HEK293T (cell line): ENCODE data around the gene ESR1.

ENCODE experiments used
- ELF4 ChIP-seq: fragments of 450-650 bp; IDR thresholded peaks from 2 replicates; pipeline ENCODE4 v1.6.1; 2017; ENCODE audit warnings: antibody characterized with exemption
- FOXM1 ChIP-seq: fragments of 450-650 bp; IDR thresholded peaks from 2 replicates; pipeline ENCODE4 v1.6.1; 2017; ENCODE audit warnings: mild to moderate bottlenecking, borderline replicate concordance
- LEF1 ChIP-seq: fragments of 450-650 bp; IDR thresholded peaks from 2 replicates; pipeline ENCODE4 v1.6.1; 2017; ENCODE audit warnings: mild to moderate bottlenecking, borderline replicate concordance
- SP1 ChIP-seq: fragments of 450-650 bp; IDR thresholded peaks from 2 replicates; pipeline ENCODE4 v1.6.1; 2017
- TARDBP ChIP-seq: fragments of 450-650 bp; IDR thresholded peaks from 2 replicates; pipeline ENCODE4 v1.6.1; 2016
- ZNF384 ChIP-seq: fragments of 450-650 bp; IDR thresholded peaks from 2 replicates; pipeline ENCODE4 v1.6.1; 2016

DNA sequence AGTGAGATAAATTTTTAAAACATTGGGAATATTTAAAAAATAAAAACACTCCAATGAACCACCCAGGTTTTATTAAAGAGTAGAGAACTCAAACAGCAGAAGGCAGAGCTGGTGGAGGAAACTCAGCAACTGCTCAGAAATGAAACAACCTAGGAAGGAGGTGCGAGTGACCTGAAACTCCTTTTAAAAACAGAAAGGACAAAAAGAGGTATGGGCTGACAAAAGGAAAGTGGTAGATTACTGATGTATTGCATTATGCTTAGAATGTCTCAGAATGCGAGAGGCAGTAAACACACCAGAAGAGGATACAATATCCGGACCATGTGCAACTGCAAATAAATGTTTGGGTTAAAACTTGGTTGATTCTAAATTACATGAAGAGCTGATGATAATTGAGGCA, 97.6 kb downstream of the ESR1 start:
- TF ChIP-seq ZNF384 (no peak), ELF4 (no peak), SP1 (no peak), FOXM1 (no peak), LEF1 (no peak), TARDBP (no peak)
